Ishikawa (cell line): Measurements from ENCODE around the gene CLTCL1.

Source experiments
- CEBPB ChIP-seq: IDR thresholded peaks from 2 replicates; pipeline ENCODE4 v1.6.1; 2012
- CREB1 ChIP-seq: IDR thresholded peaks from 2 replicates; pipeline ENCODE4 v1.6.1; 2012; ENCODE audit warnings: low read depth
- EGR1 ChIP-seq: IDR thresholded peaks from 2 replicates; pipeline ENCODE4 v1.6.1; 2012
- EP300 ChIP-seq: IDR thresholded peaks from 2 replicates; pipeline ENCODE4 v1.6.1; 2012; ENCODE audit warnings: borderline replicate concordance
- FOXM1 ChIP-seq: IDR thresholded peaks from 2 replicates; pipeline ENCODE4 v1.6.1; 2012; ENCODE audit warnings: low read depth, borderline replicate concordance
- NFIC ChIP-seq: IDR thresholded peaks from 2 replicates; pipeline ENCODE4 v1.6.1; 2012
- RAD21 ChIP-seq: IDR thresholded peaks from 2 replicates; pipeline ENCODE4 v1.6.1; 2012; ENCODE audit warnings: low read depth
- TAF1 ChIP-seq: IDR thresholded peaks from 2 replicates; pipeline ENCODE4 v1.6.1; 2012; ENCODE audit warnings: low read depth, mild to moderate bottlenecking
- TCF12 ChIP-seq: IDR thresholded peaks from 2 replicates; pipeline ENCODE4 v1.6.1; 2012; ENCODE audit warnings: low read depth
- TEAD4 ChIP-seq: IDR thresholded peaks from 2 replicates; pipeline ENCODE4 v1.6.1; 2012
- YY1 ChIP-seq: IDR thresholded peaks from 2 replicates; pipeline ENCODE4 v1.6.1; 2012; ENCODE audit warnings: low read depth
- ZBTB7A ChIP-seq: IDR thresholded peaks from 2 replicates; pipeline ENCODE4 v1.6.1; 2012; ENCODE audit warnings: low read depth
- TF ChIP-seq, protein P1 (sequence below): IDR thresholded peaks from 2 replicates; pipeline ENCODE4 v1.6.1; 2012
- TF ChIP-seq, protein P2 (sequence below): IDR thresholded peaks from 2 replicates; pipeline ENCODE4 v1.6.1; 2012; ENCODE audit warnings: low read depth, mild to moderate bottlenecking
- TF ChIP-seq, protein P3 (sequence below): IDR thresholded peaks from 2 replicates; pipeline ENCODE4 v1.6.1; 2012

The CLTCL1 gene

DNA sequence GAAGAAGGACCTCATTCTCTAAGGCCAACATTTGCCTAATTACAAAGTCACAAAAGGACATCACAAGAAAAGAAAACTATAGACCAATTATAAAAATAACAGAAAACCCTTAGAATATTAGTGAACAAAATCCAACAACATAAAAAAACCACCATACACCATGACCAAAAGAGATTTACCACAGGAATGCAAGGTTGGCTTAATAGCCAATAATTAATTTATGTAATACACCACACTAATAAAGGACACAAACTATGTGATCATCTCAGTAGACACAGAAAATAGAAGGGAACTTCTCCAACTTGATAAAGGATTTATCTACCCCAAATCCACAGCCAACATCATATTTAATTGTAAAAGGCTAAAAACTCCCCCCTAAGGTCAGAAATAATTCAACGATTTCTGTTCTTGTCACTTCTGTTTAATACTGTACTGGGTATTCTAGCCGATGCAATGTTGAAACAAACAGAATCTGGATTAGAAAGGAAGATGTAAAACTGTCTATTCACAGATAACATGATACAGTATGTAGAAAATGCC lies 24.9 kb downstream of the CLTCL1 start:
- TF ChIP-seq, protein P1, sequence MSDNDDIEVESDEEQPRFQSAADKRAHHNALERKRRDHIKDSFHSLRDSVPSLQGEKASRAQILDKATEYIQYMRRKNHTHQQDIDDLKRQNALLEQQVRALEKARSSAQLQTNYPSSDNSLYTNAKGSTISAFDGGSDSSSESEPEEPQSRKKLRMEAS, result no peak
- TF ChIP-seq ZBTB7A (no peak), CREB1 (no peak), EGR1 (no peak), TEAD4 (no peak), NFIC (no peak), YY1 (no peak), RAD21 (no peak), EP300 (no peak), FOXM1 (no peak), TAF1 (no peak), CEBPB (no peak), TCF12 (no peak)
- TF ChIP-seq, protein P2, sequence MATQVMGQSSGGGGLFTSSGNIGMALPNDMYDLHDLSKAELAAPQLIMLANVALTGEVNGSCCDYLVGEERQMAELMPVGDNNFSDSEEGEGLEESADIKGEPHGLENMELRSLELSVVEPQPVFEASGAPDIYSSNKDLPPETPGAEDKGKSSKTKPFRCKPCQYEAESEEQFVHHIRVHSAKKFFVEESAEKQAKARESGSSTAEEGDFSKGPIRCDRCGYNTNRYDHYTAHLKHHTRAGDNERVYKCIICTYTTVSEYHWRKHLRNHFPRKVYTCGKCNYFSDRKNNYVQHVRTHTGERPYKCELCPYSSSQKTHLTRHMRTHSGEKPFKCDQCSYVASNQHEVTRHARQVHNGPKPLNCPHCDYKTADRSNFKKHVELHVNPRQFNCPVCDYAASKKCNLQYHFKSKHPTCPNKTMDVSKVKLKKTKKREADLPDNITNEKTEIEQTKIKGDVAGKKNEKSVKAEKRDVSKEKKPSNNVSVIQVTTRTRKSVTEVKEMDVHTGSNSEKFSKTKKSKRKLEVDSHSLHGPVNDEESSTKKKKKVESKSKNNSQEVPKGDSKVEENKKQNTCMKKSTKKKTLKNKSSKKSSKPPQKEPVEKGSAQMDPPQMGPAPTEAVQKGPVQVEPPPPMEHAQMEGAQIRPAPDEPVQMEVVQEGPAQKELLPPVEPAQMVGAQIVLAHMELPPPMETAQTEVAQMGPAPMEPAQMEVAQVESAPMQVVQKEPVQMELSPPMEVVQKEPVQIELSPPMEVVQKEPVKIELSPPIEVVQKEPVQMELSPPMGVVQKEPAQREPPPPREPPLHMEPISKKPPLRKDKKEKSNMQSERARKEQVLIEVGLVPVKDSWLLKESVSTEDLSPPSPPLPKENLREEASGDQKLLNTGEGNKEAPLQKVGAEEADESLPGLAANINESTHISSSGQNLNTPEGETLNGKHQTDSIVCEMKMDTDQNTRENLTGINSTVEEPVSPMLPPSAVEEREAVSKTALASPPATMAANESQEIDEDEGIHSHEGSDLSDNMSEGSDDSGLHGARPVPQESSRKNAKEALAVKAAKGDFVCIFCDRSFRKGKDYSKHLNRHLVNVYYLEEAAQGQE, result no peak
- TF ChIP-seq, protein P3, sequence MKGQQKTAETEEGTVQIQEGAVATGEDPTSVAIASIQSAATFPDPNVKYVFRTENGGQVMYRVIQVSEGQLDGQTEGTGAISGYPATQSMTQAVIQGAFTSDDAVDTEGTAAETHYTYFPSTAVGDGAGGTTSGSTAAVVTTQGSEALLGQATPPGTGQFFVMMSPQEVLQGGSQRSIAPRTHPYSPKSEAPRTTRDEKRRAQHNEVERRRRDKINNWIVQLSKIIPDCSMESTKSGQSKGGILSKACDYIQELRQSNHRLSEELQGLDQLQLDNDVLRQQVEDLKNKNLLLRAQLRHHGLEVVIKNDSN, result no peak

DNA sequence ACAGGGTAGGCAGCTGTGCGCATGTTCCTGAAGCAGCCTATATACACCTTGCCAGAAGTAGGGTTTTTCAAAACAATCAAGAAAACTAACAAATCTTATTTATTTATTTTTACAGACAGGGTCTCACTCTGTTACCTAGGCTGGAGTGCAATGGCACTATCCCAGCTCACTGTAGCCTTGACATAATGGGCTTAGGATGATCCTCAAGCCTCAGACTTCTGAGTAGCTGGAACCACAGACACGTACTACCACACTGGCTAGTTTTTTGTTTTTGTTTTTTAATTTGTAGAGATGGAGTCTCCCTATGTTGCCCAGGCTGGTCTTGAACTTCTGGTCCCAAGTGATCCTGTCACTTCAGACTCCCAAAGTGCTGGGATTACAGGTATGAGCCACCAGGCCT lies 25.7 kb downstream of the CLTCL1 start:
- TF ChIP-seq RAD21 (no peak), EP300 (no peak)

DNA sequence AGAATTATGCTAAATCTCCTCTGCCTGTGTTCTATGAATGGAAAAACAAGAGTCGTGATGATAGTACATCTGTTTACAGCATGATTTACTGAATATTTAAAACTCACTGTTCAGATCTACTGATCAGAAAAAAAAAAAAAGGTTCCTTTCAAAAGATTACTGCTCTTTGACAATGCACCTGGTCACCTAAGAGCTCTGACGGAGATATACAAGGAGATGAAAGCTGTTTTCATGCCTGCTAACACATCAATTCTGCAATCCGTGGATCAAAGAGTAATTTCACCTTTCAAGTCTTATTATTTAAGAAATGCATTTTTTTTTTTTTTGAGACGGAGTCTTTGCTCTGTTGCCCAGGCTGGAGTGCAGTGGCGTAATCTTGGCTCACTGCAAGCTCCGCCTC lies 30.7 kb downstream of the CLTCL1 start:
- TF ChIP-seq EP300, result no peak
- TF ChIP-seq, protein P2, result no peak
- TF ChIP-seq ZBTB7A, result no peak
- TF ChIP-seq RAD21, result no peak
- no peak for TF ChIP-seq TEAD4
- no peak for TF ChIP-seq CEBPB
- no peak for TF ChIP-seq NFIC
- TF ChIP-seq EGR1, result no peak

DNA sequence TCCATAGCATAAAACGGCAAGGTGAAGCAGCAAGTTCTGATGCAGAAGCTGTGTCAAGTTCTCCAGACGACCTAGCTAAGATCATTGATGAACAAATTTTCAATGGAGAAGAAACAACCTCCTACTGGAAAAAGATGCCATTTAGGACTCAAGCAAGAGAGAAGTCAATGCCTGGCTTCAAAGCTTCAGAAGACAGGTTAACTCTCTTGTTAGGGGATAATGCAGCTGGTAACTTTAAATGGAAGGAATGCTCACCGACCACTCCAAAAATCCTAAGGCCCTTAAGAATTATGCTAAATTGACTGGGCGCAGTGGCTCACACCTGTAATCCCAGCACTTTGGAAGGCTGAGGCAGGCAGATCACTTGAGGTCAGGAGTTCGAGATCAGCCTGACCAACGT lies 31.3 kb downstream of the CLTCL1 start:
- no peak for TF ChIP-seq YY1
- no peak for TF ChIP-seq ZBTB7A
- no peak for TF ChIP-seq TCF12
- TF ChIP-seq TAF1, result no peak
- no peak for TF ChIP-seq EGR1
- TF ChIP-seq, protein P2, result no peak

DNA sequence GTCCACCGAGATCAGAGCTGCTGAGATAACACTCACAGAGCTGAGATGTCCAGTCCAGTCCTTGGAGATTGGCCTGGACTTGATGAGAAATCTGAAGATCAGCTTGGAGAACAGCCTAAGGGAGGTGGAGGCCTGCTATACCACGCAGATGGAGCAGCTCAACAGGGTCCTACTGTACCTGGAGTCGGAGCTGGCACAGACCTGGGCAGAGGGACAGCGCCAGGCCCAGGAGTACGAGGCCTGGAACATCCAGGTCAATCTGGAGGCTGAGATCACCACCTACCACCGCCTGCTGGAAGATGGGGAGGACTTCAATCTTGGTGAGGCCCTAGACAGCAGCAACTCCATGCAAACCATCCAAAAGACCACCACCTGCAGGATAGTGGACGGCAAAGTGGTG lies 33.1 kb downstream of the CLTCL1 start:
- TF ChIP-seq CEBPB (no peak), ZBTB7A (no peak), YY1 (no peak), RAD21 (no peak), TCF12 (no peak), FOXM1 (no peak), NFIC (no peak), TAF1 (no peak), CREB1 (no peak), TEAD4 (no peak), EGR1 (no peak)
- TF ChIP-seq, protein P1, result no peak
- TF ChIP-seq, protein P2, result no peak
- TF ChIP-seq, protein P3, result no peak
